GM19239 (cell line): ENCODE results near the gene ERC2.

Experiments used
- DNase-seq: peaks from one replicate; pipeline ENCODE4 v3.0.0; 2011; ENCODE audit warnings: low spot score; ENCODE audit not compliant: insufficient read length
- FAIRE-seq: peaks from 2 replicates; lab custom pipeline; 2011; peaks lifted over from hg19 to GRCh38; lab: Jason Lieb, UNC

ERC2 gene

GRCh38 chr3:55965776-55966175 lies 502.5 kb downstream of the ERC2 start:
- FAIRE-seq (no peak), DNase-seq (no peak)

- no peak for FAIRE-seq
- DNase-seq, result no peak
Observed at GRCh38 chr3:55964491-55964985, 503.7 kb downstream of the ERC2 start.

DNA sequence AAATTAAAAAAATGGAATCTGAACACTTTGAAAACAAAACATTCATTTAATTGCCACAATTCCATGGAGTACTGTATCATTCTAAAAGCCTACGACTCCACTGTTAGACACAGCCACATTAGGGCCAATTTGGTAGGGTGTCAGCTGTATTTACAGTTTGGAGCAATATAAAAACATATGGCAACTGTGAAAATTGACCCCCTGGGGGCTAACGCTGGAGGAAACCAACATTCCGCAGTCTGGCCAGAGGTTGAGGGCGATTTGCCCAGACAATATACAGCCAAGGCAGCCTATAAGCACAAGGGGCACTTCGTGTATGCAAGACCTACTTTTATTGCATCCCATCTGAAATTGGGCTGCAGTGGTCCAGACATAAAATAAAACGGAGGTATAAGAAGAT lies 504.7 kb downstream of the ERC2 start:
- DNase-seq (no peak), FAIRE-seq (no peak)

GRCh38 chr3:55959471-55960080 lies 508.7 kb downstream of the ERC2 start:
- FAIRE-seq (no peak), DNase-seq (no peak)

GRCh38 chr3:55958605-55959004 lies 509.7 kb downstream of the ERC2 start:
- DNase-seq (no peak), FAIRE-seq (no peak)

DNA sequence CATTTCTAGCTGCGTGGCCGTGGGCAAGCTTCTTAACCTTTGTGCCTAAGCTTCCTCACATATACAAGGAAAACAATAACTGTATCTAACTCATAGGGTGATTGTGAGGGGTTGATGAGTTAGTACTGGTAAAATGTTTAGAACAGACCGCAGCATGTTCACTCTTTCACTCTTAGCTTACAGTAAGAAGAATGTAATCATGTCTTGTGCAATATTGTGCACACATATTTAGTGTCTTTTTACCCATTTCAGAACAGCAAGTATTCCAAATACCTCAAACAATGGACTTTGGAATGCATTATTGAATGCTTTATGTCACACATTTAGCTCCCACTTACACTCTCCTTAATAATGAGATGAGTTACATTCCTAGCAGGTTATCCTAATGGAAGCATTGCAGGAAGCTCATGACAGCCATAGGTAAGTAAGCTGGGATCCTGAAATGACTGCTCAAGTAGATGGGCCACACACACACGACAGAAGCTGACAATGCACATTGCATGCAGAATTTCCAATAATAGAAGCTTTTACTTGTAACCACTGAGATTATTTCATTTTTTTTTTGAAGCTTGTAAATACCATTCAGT lies 512.3 kb downstream of the ERC2 start:
- DNase-seq (no peak), FAIRE-seq (no peak)

DNA sequence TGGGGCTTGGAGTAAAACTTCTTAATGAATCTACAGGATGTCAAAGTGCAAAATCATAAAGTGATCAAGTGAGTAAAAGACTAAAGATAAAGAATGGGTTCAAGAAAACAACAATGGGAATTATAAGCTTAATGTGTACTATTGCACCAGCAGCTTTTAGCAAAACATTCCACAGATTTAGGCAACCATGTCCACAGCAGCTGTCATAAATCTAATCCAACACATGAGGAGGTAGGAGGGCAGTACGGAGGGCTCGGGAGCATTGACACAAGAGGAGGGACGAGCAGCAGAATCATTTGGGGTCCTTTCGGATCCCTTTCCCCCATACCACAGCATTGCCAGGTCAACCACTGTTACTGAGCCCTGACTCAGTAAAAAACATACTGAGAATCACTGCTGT lies 516.9 kb downstream of the ERC2 start:
- FAIRE-seq (no peak), DNase-seq (no peak)

DNA sequence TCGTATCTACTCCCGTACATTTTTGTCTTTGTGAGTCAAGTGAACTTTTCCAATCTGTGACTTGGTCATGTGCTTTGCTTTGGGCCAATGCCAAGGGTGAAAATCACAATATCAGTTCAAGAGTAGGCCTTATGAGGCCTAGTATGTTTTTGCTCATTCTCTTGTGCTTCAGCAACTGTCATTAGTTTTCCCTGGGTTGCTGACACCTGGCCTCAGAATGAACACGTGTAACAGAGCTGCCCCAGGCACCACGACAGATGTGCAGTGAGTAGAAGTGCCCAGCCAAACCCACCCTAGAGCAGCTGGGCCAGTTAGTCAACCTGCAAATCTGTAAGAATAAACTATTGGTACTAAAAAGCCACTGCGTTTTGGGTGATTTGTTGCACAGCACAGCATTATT lies 520.9 kb downstream of the ERC2 start:
- FAIRE-seq, result no peak
- DNase-seq, result no peak

DNA sequence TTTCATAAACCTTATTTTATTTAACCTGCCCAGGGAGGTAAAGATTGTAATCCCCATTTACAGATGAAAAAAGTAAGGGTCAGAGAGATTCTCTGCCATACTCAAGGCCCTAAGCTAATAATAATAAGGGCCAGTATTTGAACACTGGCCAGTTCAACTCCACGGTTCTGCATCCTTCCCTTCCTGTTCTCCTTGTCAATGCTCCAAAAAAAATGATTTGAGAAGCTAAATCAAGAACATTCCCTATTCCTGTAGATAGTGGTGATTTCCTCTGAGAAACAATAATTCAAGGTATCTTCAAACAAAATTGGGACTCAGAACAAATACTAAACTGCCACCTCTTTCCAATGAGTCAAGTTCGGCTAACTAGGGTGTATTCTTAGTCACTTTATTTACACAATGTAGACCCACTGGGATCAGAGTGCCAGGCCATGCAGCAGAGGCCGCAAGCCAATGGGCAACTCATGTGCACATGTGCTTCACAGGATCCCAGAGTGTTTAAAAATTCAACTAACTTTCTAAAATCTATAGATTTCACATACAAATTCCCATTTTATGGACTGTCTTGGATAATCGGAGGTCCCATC lies 521.6 kb downstream of the ERC2 start:
- DNase-seq (no peak), FAIRE-seq (no peak)

DNA sequence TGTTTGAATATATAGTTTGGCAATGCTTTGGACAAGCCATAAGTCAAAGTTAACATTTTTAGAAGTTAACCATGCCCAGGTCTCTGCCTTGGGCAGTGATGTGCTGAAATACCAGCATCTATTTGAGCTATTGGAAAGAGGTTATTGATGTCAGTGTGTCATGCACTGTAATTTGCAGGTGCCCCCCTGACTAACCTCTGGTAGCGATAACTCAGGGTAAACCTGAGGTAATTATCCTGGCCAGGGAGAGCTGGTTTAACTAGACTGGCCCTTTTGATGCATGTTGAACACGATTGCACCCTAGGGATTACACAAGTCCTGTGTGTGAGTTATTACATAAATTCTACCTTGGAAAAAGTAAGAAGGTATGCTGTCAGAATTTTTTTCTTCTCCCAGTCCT lies 525.4 kb downstream of the ERC2 start:
- DNase-seq (no peak), FAIRE-seq (no peak)

DNA sequence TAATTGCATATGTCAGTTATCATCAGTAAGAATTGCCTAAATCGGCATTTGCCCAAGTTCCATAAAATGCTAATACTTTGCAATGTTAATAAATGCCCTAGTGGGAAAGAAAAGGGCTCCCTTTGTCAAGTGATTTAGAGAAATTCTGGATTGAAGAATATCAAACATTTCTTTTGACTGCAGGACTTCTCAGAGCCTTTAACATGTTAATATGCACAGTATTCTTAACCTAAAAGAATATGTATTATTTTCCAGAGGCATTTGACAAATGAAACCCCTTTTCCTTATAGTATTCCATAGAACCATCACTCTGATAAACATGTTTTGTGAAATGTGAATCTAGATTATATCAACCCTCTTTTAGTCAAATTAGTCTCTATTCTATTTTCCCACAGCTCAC lies 529.0 kb downstream of the ERC2 start:
- FAIRE-seq, result no peak
- no peak for DNase-seq

- DNase-seq, result no peak
Observed at GRCh38 chr3:55937301-55937700, 531.0 kb downstream of the ERC2 start.

GRCh38 chr3:55936549-55937052 lies 531.7 kb downstream of the ERC2 start:
- DNase-seq (no peak), FAIRE-seq (no peak)

More at GRCh38 chr3:55937301-55937700, 531.0 kb downstream of the ERC2 start:
- FAIRE-seq, result no peak

DNA sequence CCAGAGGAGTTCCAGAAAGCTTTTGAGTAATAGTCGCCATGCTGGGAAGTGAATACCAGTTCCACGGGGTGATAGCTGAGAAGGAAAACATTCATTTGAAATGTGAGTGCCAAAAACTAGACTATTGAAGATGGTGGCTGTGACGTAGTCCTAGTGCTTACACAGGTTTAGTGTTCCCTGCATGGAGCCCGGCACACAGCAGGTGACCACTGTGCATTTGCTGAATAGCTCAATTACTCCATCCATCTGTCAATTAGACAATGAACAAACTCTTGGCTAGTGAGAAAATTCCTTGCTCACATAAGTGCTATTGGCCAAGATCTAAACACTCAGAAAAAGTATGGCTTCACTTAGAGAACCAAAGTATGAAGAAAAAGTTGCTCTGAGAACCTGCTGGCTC lies 533.0 kb downstream of the ERC2 start:
- FAIRE-seq (no peak), DNase-seq (no peak)

DNA sequence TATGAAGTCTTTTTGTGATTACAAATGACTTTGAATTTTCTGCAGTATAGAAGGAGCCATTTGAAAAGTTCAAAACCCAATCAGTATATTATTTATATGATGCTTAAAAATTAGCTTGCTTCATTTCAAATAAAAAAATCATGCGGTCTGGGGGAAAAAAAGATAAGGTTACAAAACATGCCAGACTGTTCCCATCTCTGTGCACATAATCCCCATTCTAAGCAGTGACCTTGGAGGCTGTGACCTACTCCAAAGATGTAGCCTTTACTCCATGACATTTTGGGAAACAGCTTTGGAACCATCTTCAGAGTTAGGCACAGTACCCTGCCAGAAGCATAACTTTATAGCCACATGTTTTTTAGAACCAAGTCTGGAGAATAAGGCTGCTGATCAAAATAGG lies 533.5 kb downstream of the ERC2 start:
- DNase-seq, result no peak
- no peak for FAIRE-seq

GRCh38 chr3:55929154-55929869 lies 539.0 kb downstream of the ERC2 start:
- FAIRE-seq (no peak), DNase-seq (no peak)

DNA sequence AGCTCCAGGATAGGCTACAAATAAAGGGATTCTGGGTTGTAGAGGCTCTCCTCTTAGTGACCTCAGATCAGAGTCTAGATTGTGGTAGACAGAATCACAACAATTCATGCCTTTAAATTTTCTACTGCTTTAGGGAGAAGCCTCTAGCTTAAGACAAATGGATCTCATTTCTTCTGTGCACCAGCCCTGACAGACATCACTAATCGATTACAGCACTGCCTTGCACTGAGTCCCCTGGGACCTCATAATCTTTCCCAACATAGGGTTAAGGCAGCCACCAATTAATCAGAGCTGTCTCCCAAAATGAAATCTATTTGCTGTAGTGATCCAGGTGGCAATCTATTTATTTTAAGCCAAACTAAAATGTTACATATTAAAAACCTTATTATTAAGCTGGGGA lies 544.6 kb downstream of the ERC2 start:
- no peak for DNase-seq
- no peak for FAIRE-seq

GRCh38 chr3:55923207-55923606 lies 545.1 kb downstream of the ERC2 start:
- FAIRE-seq, result no peak

GRCh38 chr3:55912880-55913279 lies 555.4 kb downstream of the ERC2 start:
- FAIRE-seq, result no peak
- no peak for DNase-seq

More at GRCh38 chr3:55923207-55923606, 545.1 kb downstream of the ERC2 start:
- no peak for DNase-seq

GRCh38 chr3:55911266-55911665 lies 557.0 kb downstream of the ERC2 start:
- DNase-seq, result no peak
- FAIRE-seq, result no peak

DNA sequence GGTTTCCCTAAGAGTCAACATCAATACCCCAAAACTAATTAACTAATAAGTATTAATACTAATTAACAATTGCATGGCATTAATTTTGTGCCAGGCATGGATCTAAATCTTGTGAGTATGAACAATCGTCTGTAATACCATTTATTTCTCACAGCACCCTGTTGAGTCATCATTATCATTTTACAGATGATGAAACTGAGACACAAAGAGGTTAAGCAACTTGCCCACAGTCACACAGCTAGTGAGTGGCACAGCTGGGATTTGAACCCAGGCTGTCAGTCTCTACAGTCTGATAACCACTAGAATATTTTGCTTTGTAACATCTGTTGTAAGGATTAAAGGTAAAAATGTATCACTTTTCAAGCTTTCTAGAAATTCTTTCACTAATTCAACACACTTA lies 557.7 kb downstream of the ERC2 start:
- no peak for DNase-seq
- no peak for FAIRE-seq
